Neural progenitor cell (in vitro differentiated cells): ENCODE measurements around the gene OSTF1. TPM values are rescaled to one million over a fixed set of nuclear protein-coding genes. Genes with fewer than 3 reads are reported as not detected.

Experiments
- DNase-seq: peaks from one replicate; pipeline ENCODE4 v3.0.0-alpha.2; 2016; ENCODE audit warnings: low spot score
- H2AFZ ChIP-seq: fragments of 200-600 bp; sonication (generic); replicated peaks from 2 replicates; pipeline ENCODE4 v1.6.1; 2016; ENCODE audit warnings: antibody characterized with exemption
- H3F3A ChIP-seq: fragments of 200-600 bp; sonication (generic); 2 replicates; pipeline ENCODE4 v1.6.1; 2016; ENCODE audit warnings: antibody characterized with exemption, low read depth
- H3K27ac ChIP-seq: fragments of 200-600 bp; sonication (generic); 2 replicates; pipeline ENCODE4 v1.5.1; 2016; ENCODE audit warnings: mild to moderate bottlenecking
- H3K27me3 ChIP-seq: fragments of 200-600 bp; sonication (generic); 2 replicates; pipeline ENCODE4 v1.6.1; 2016; ENCODE audit warnings: mild to moderate bottlenecking, moderate library complexity
- H3K36me3 ChIP-seq: fragments of 200-600 bp; sonication (generic); 2 replicates; pipeline ENCODE4 v1.5.1; 2016
- H3K4me1 ChIP-seq: fragments of 200-600 bp; sonication (generic); 2 replicates; pipeline ENCODE4 v1.6.1; 2016; ENCODE audit warnings: mixed run types
- H3K4me2 ChIP-seq: fragments of 200-600 bp; sonication (generic); 2 replicates; pipeline ENCODE4 v1.6.1; 2016
- H3K4me3 ChIP-seq: fragments of 200-600 bp; sonication (generic); 2 replicates; pipeline ENCODE4 v1.5.1; 2016
- H3K79me2 ChIP-seq: fragments of 200-600 bp; sonication (generic); 2 replicates; pipeline ENCODE4 v1.6.1; 2016; ENCODE audit warnings: low read depth
- H3K9ac ChIP-seq: fragments of 200-600 bp; sonication (generic); 2 replicates; pipeline ENCODE4 v1.6.1; 2016
- H3K9me3 ChIP-seq: fragments of 200-600 bp; sonication (generic); 2 replicates; pipeline ENCODE4 v1.5.1; 2016; ENCODE audit warnings: low read depth
- H4K20me1 ChIP-seq: fragments of 200-600 bp; sonication (generic); 2 replicates; pipeline ENCODE4 v1.6.1; 2016; ENCODE audit warnings: low read depth
- H3K27ac Mint-ChIP-seq: 3 replicates; pipeline ENCODE4 v1.8.0; 2021; ENCODE audit warnings: mixed read lengths
- H3K27me3 Mint-ChIP-seq: 2 replicates; pipeline ENCODE4 v1.8.0; 2022; ENCODE audit warnings: low read depth, mild to moderate bottlenecking, inconsistent platforms, moderate library complexity, mixed read lengths; ENCODE audit not compliant: insufficient read depth
- H3K36me3 Mint-ChIP-seq: 3 replicates; pipeline ENCODE4 v1.8.0; 2021; ENCODE audit warnings: mixed read lengths
- H3K4me1 Mint-ChIP-seq: 3 replicates; pipeline ENCODE4 v1.8.0; 2021; ENCODE audit warnings: mixed read lengths
- H3K4me3 Mint-ChIP-seq: 3 replicates; pipeline ENCODE4 v1.8.0; 2021; ENCODE audit warnings: mild to moderate bottlenecking, moderate library complexity, mixed read lengths
- H3K9me3 Mint-ChIP-seq: 3 replicates; pipeline ENCODE4 v1.8.0; 2020; ENCODE audit warnings: mixed read lengths
- EZH2 ChIP-seq: fragments of 200-600 bp; sonication (generic); IDR thresholded peaks from 2 replicates; pipeline ENCODE4 v1.6.1; 2017; ENCODE audit warnings: antibody characterized with exemption, mild to moderate bottlenecking, moderate library complexity
- EZH2phosphoT487 ChIP-seq: fragments of 200-600 bp; sonication (generic); IDR thresholded peaks from 2 replicates; pipeline ENCODE4 v1.6.1; 2017; ENCODE audit warnings: antibody characterized with exemption
- total RNA-seq: library from RNA; depleted of rRNA; stranded (reverse); fragments of >200 nt; gene quantifications from 2 replicates; pipeline ENCODE4 v1.2.3, GENCODE V29; 2015; ENCODE audit warnings: low replicate concordance
- TF ChIP-seq, protein P1 (sequence below): fragments of 200-600 bp; sonication (generic); IDR thresholded peaks from 2 replicates; pipeline ENCODE4 v1.5.1; 2017; ENCODE audit warnings: antibody characterized with exemption, mild to moderate bottlenecking

OSTF1 gene
- total RNA-seq, 1 donor from 2014 or later = 1.3 TPM

- no peak for TF ChIP-seq EZH2phosphoT487
- Mint-ChIP-seq H3K27ac (no peak overlapping the region), H3K4me1 (no peaks in the 10 kb centered on the region), H3K4me3 (no peak overlapping the region), H3K27me3 (no peaks in the 10 kb centered on the region), H3K36me3 (no peaks in the 10 kb centered on the region), H3K9me3 (peaks cover 3% of the 10 kb centered on the region)
- no peak overlapping the region for H3K4me3 ChIP-seq
- H3K79me2 ChIP-seq = no peaks in the 10 kb centered on the region
- H3F3A ChIP-seq = no peaks in the 10 kb centered on the region
- H3K27ac ChIP-seq = no peak overlapping the region
- H4K20me1 ChIP-seq = no peaks in the 10 kb centered on the region
- H2AFZ ChIP-seq = no peak overlapping the region
- no peak overlapping the region for H3K4me2 ChIP-seq
- DNase-seq = no peak
- no peaks in the 10 kb centered on the region for H3K9me3 ChIP-seq
- H3K27me3 ChIP-seq = no peaks in the 10 kb centered on the region
- H3K36me3 ChIP-seq = no peaks in the 10 kb centered on the region
- H3K9ac ChIP-seq = no peak overlapping the region
- no peaks in the 10 kb centered on the region for H3K4me1 ChIP-seq
Observed at GRCh38 chr9:75041041-75041440, 47.3 kb upstream of the OSTF1 start.

DNA sequence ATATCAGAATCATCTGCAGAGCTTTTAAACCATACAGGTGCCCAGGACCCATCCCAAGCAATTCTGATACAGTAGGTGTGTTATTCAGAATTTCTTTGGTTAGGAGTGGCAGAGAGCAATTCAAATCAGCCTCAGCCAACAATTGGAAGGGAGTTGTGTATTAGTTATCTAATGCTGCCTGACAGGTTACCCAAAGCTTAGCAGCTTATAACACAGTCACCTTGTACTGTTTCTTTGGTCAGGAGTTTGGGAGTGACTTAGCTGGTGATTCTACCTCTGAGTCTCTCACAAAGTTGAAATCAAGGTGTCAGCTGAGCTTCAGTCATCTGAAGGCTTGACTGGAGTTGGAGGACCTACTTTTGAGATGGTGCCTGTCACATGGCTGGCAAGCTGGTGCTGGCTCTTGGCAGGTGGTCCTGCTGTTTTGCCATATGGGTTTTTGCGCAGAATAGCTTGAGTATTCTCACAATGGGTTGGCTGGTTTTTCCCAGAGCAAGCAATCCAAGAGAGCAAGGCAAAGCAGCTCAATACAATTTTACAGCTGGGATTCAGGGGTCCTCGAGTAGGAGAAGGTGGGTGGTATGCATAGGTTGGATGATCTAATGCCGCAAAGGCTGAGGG is 41.5 kb upstream of the OSTF1 start:
- TF ChIP-seq EZH2 (no peak), EZH2phosphoT487 (no peak)
- TF ChIP-seq, protein P1, sequence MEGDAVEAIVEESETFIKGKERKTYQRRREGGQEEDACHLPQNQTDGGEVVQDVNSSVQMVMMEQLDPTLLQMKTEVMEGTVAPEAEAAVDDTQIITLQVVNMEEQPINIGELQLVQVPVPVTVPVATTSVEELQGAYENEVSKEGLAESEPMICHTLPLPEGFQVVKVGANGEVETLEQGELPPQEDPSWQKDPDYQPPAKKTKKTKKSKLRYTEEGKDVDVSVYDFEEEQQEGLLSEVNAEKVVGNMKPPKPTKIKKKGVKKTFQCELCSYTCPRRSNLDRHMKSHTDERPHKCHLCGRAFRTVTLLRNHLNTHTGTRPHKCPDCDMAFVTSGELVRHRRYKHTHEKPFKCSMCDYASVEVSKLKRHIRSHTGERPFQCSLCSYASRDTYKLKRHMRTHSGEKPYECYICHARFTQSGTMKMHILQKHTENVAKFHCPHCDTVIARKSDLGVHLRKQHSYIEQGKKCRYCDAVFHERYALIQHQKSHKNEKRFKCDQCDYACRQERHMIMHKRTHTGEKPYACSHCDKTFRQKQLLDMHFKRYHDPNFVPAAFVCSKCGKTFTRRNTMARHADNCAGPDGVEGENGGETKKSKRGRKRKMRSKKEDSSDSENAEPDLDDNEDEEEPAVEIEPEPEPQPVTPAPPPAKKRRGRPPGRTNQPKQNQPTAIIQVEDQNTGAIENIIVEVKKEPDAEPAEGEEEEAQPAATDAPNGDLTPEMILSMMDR = no peak
- Histone ChIP-seq H3K4me2 (no peak overlapping the region), H4K20me1 (no peaks in the 10 kb centered on the region), H3K9ac (no peak overlapping the region), H3K27me3 (no peaks in the 10 kb centered on the region), H3K79me2 (no peaks in the 10 kb centered on the region), H3K4me1 (no peaks in the 10 kb centered on the region), H3K36me3 (no peaks in the 10 kb centered on the region), H3K27ac (no peak overlapping the region), H3K9me3 (no peaks in the 10 kb centered on the region), H2AFZ (no peak overlapping the region), H3K4me3 (no peak overlapping the region), H3F3A (no peaks in the 10 kb centered on the region)
- Mint-ChIP-seq H3K4me1 (no peaks in the 10 kb centered on the region), H3K9me3 (peaks cover 4% of the 10 kb centered on the region), H3K36me3 (no peaks in the 10 kb centered on the region), H3K27ac (no peak overlapping the region), H3K27me3 (peaks cover 2% of the 10 kb centered on the region), H3K4me3 (no peak overlapping the region)
- no peak for DNase-seq

DNA sequence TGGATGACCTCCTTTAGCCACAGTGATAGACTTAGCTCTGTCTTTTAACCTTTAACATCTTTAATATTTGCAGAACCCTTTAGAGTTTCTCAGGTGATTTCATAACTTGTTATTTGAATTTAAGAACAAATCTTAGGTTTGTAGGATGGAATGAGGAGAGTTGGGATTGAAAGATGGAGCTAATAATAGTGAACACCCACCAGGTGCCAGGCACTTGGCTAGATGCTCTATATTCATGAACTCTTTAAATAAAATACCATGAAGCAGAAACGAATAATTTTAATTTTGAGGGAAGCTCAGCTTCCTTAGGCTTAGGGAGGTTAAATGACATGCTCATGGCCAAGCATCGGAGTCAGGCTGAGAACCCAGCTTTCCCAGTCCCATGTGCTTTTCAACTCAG is 40.8 kb upstream of the OSTF1 start:
- peaks cover 2% of the 10 kb centered on the region for H3K27me3 Mint-ChIP-seq
- H3K4me2 ChIP-seq = no peak overlapping the region
- no peaks in the 10 kb centered on the region for H3K36me3 Mint-ChIP-seq
- no peak overlapping the region for H3K4me3 ChIP-seq
- H3K4me3 Mint-ChIP-seq = no peak overlapping the region
- peaks cover 4% of the 10 kb centered on the region for H3K9me3 Mint-ChIP-seq
- H3K36me3 ChIP-seq = no peaks in the 10 kb centered on the region
- no peaks in the 10 kb centered on the region for H4K20me1 ChIP-seq
- H3K27me3 ChIP-seq = no peaks in the 10 kb centered on the region
- no peaks in the 10 kb centered on the region for H3K79me2 ChIP-seq
- no peaks in the 10 kb centered on the region for H3K4me1 ChIP-seq
- H3K4me1 Mint-ChIP-seq = no peaks in the 10 kb centered on the region
- H3K27ac Mint-ChIP-seq = no peak overlapping the region
- no peaks in the 10 kb centered on the region for H3K9me3 ChIP-seq
- TF ChIP-seq EZH2phosphoT487 (no peak), EZH2 (no peak)
- TF ChIP-seq, protein P1 = no peak
- no peak overlapping the region for H2AFZ ChIP-seq
- no peak for DNase-seq
- no peaks in the 10 kb centered on the region for H3F3A ChIP-seq
- no peak overlapping the region for H3K9ac ChIP-seq
- H3K27ac ChIP-seq = no peak overlapping the region

- Histone ChIP-seq H4K20me1 (no peaks in the 10 kb centered on the region), H3K4me1 (no peaks in the 10 kb centered on the region), H3K79me2 (no peaks in the 10 kb centered on the region), H3F3A (no peaks in the 10 kb centered on the region), H3K9ac (no peak overlapping the region), H3K9me3 (no peaks in the 10 kb centered on the region), H3K4me3 (no peak overlapping the region), H3K27me3 (no peaks in the 10 kb centered on the region), H3K27ac (no peak overlapping the region), H2AFZ (no peak overlapping the region), H3K4me2 (no peak overlapping the region), H3K36me3 (no peaks in the 10 kb centered on the region)
- Mint-ChIP-seq H3K4me1 (no peaks in the 10 kb centered on the region), H3K27me3 (peaks cover 2% of the 10 kb centered on the region), H3K4me3 (no peak overlapping the region), H3K36me3 (no peaks in the 10 kb centered on the region), H3K9me3 (peaks cover 11% of the 10 kb centered on the region), H3K27ac (no peak overlapping the region)
- no peak for DNase-seq
- TF ChIP-seq EZH2phosphoT487 (no peak), EZH2 (no peak)
- TF ChIP-seq, protein P1 = no peak
Observed at GRCh38 chr9:75051285-75051684, 37.0 kb upstream of the OSTF1 start.
